Activated CD8-positive, alpha-beta memory T cell treated with anti-CD3 and anti-CD28 coated beads for 1 hour (primary cell): ENCODE results near the gene CHCHD6.

Experiments used
- DNase-seq, 2 donors: peaks; one replicate each; pipeline ENCODE4 v3.0.0-alpha.2; 2020; ENCODE audit warnings: low read depth in 1 of 2; ENCODE audit errors: extremely low read depth in 1 of 2

CHCHD6 gene

DNA sequence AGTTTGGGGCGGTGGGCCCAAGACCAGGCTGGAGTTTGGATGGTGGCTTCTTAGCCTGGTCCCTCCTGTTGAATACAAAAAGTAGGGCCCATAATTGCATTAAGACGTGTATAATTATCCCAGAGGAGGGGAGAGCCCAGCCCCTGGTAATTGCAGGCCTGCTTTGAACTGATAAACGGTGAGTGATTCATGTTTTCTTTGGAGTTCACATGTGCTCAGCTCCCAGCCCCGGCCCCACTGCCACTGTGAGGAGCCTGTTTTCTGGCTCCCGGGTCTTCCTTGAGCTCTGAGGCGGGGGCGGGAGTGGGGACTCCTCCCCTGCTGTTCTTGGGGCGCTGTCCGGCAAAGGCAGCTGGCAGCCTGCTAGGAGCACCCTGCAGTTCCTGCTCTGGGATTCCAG lies 282.0 kb downstream of the CHCHD6 start:
- DNase-seq, result no peak

DNA sequence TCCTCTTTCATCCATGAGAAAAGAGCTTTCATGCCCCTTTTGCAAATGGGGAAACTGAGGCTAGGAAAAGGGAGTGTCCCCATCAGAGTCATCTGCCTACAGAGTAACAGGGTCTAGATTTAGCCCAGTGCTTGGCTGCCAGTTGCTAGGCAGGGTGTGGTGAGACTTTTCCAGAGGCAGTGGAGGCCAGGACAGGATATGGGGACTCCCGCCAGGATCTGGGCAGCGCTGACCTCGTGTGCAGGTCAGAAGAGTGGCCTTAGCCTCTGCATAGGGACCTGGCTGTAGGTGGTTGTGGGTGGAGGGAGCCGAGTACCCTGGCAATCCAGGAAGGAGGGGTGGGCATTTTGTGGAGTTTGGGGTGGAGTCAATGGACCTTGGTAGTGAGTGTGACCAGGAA lies 283.1 kb downstream of the CHCHD6 start:
- no peak for DNase-seq

DNA sequence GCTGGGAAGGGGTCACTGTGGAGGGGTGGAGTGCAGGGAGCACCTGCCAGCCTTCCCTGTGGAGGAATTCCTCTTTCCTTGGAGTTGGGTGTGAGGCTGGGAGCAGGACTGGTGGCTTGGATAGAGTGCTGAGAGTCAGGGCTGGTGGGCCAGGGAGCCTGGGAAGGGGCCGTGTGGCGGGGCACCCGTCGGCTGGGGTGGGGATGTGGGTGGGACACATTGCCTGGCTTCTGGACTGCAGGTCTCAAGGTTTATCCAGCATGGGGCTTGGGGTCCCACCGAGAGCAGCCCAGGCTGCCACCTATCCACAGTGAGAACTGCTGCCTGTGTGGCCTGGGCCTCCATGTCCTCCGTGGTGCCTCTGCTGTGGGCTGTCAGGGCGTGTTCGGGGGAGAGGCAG lies 283.6 kb downstream of the CHCHD6 start:
- DNase-seq, result no peak

DNA sequence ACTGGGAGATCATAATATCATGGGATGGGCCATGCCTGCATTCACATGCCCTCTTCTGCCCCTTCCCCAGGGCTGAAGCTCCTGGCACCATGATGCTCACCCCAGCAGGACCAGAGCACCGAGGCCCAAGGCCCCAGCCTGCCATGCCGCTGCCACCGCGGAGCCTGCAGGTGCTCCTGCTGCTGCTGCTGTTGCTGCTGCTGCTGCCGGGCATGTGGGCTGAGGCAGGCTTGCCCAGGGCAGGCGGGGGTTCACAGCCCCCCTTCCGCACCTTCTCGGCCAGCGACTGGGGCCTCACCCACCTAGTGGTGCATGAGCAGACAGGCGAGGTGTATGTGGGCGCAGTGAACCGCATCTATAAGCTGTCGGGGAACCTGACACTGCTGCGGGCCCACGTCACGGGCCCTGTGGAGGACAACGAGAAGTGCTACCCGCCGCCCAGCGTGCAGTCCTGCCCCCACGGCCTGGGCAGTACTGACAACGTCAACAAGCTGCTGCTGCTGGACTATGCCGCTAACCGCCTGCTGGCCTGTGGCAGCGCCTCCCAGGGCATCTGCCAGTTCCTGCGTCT lies 284.5 kb downstream of the CHCHD6 start:
- DNase-seq, result no peak

DNA sequence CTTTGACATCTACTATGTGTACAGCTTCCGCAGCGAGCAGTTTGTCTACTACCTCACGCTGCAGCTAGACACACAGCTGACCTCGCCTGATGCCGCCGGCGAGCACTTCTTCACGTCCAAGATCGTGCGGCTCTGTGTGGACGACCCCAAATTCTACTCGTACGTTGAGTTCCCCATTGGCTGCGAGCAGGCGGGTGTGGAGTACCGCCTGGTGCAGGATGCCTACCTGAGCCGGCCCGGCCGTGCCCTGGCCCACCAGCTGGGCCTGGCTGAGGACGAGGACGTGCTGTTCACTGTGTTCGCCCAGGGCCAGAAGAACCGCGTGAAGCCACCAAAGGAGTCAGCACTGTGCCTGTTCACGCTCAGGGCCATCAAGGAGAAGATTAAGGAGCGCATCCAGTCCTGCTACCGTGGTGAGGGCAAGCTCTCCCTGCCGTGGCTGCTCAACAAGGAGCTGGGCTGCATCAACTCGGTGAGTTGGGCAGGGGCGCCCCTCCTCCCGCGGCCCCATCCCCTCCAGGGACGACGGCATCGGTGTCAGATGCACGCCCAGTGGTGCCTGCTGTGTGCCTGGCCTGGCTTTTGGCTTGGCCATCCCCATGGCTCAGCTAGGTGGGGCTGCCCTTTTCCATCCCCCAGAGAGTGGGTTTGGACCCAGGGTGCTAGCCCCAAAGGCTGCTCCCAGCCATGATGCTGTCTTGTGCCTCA lies 285.4 kb downstream of the CHCHD6 start:
- no peak for DNase-seq

DNA sequence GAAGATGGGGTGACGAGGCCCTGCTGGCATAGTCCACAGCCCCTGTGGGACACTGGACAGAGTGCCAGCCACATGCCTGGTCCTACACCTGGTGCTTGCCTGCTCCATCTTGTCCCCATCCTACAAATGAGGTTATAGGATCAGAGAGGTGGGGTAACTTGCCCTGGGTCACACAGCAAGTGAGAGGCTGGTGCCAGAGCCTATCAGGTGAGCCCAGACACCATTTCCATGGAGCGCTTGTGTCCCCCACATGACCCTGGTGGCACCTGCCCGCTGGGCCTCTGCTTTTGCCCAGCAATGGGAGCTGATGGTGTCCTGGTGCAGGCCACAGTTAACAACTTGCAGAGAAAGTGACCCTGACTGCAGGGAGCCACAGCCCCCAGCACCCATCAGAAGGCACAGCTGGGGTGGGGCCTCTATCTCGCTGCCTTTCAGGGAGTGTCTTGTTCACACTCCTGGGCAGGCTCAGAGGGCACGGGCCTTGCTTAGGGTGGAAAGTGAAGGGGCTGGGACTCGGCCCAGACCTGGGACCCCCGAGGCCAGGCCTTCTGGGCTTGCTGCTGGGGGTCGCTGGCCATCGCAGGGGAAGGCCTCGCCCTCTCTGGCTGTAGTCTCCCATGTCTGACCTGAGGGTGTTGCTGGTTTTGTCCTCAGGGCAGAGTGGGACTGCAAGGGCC lies 286.1 kb downstream of the CHCHD6 start:
- DNase-seq, result no peak

DNA sequence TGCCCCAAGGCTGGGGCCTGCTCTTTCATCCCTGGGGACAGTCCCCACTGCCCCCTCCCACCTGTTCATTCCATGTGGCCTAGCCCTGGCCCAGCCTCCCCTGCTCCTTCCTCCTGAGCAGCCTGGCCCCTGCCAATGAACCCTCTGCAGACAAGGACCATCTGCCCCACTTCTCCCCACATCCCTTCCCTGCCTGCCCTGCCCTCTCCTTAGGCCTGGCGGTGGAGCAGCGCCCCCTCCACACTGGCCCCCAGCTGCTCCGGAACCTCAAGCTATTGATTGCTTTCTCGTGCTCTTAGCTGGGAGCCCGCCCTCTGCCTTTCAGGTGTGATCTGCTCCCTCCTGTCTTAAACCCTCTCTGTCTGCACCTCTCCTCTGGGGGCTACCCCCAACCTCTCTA lies 286.9 kb downstream of the CHCHD6 start:
- DNase-seq, result no peak

DNA sequence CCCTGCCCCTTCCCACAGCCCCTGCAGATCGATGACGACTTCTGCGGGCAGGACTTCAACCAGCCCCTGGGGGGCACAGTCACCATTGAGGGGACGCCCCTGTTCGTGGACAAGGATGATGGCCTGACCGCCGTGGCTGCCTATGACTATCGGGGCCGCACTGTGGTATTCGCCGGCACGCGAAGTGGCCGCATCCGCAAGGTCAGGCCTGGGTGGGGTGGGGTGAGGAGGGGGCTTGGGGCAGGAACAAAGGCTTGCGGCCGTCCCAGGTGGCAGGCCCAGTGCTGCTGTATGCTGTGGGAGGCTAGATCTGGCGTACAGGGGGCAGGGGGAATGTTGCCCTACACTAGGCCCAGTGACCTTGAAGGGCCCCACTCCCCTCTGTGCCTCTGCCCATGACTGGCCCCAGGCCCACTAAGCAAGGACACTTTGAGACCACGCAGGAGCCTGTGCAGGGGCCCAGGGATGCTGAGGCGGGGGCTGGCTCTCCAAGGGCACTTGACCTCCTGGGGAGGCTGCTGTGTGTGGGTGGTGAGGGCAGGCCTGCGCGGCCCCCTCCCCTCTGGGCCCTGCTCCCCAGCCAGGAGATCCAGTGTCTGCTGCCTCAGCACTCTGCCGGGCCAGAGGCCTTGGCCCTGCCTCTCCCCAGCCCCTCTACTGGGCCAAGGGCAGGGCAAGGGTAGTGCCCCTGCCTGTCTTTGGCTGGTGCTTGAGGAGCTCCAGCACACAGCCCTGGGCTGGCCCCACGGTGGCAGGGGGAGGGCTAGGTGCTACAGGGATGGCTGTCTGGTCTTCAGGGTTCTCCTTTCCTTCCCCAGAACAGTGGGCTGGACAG lies 287.5 kb downstream of the CHCHD6 start:
- DNase-seq, result no peak

DNA sequence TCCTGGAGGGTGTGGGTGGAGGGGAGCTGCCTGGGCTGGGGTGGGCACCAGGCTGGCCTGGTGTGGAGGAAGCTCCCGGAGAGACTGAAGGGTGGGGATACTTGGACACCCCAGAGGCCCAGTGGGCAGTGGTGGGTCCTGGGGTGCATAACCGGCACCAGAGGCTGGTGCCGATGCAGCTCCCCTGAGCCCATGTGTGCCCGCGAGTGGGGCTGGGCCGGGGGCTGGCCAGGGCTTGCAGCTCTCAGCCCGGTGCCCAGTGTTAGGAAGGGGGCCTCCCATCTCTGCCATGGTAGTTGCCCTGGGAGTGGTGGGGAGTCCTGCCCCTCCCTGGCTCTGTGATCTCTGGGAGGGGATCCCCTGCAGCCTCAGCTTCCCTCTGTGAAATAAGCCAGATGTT lies 288.2 kb downstream of the CHCHD6 start:
- no peak for DNase-seq

DNA sequence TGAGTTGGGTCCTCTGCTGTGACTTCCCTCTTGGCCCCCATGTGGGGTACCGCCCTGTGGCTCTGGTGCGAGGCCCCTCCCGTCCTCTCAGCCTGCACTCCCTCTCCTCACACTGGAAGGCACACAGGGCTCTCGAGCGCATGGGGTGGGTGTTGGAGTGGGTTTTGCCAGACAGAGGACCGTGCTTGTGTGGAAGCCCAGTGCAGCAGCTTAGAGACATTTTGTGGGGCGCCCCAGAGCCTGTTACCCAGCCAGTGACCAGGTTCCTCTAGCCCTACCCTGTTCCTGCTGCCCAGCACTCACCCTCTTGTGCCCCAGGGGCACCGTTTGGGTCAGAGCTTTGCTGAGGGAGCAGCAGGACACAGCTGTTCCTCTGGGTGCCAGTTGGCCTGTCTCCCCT lies 288.7 kb downstream of the CHCHD6 start:
- DNase-seq, result no peak

DNA sequence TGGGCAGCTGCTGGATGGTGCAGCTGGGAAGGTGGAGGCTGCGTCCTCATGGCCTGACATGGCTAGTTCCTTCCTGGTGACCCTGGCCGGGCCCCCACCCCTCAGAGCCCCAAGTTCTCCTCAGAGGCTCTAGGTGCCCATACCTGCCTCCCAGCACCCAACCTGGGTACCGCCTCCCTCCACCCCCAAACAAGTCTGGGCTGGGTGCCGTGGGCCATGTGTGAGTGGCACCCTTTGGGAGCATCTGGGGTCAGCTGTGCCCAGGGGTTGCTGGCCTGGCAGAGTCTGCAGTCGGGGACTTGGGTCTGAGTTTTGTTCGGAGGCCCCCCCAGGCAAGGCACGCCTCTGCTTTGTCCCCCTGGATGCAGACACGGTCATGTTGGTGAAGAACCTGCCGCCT lies 289.4 kb downstream of the CHCHD6 start:
- DNase-seq, result no peak

DNA sequence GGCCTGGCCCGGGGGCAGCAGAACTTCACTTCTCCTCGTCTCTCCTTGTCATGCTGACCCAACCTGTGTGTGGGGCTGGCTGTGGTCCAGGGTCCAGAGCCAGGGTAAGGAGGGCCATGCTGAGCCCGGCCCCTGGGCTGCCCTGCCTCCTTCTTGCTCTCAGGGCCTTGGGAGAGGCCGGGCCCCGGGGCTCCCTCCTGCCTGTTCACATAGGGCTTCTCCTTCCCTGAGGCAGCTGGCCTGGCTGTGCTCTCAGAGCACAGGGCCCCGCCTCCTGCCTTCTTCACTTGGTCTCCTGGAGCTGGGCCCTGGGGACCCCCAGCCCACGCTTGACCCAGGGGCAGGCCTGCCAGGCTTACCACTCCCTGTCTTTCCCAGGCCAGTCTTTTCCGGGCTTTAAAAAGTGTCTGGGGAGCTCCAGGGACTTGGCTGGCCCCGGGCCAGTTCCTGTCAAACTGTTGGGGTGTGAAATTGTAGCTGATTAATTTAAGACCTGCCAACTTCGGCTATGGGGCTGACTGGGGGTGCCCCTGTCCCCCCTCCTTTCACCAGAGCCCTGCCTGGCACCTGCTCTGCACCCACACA lies 290.7 kb downstream of the CHCHD6 start:
- DNase-seq, result no peak

DNA sequence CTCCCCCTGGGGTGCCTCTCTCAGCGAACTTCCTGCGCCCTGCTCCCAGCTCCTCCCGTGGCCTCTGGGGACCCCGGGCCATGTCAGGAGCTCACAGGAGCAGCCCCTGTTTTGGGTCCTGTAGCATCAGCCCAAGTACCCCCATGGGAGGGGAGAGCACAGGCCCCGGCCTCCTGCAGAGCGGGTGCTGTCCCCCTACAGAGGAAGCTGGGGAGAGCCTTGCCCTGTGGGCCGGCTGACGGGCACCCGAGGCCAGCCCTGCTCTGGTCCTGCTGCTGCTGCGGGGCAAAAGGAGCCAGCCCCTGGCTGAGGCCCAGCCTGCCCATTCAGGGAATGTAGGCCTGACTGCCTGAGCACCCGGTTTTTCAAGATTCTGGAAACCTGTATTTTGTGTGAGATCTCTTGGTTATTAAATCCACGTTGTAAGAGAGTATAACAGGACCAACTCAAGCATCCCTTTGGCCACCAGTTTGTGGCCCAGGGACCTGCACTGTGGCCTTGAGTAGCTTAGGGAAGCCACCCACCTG lies 291.3 kb downstream of the CHCHD6 start:
- no peak for DNase-seq

DNA sequence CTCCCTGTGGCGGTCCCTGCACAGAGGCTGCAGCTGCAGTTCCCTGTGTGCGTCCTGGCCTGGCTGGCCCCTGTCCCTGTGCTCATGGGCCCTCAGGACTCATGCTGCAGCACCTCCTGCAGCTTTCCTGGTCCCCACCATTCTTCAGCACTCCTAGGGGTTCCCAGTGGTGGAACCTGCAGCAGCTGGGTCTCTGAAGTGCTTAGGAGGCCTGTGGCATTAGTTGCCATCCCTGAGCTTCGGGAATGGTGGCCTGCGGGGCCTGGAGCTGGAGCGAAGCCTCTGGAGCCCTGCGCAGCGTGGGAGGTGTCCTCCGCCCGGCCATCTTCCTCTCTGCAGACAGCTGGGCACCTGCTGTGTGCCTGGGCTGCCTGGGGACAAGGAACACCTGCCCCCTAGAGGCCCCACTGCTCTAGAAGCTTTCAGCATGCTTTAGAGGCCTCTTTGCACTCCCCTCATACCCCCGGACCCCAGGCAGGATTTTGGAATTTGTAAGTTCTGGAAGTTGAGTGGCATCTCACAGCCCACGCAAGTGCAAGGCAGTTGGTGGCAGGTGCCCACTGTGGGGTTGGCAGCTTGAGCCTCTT lies 292.0 kb downstream of the CHCHD6 start:
- DNase-seq, result no peak

DNA sequence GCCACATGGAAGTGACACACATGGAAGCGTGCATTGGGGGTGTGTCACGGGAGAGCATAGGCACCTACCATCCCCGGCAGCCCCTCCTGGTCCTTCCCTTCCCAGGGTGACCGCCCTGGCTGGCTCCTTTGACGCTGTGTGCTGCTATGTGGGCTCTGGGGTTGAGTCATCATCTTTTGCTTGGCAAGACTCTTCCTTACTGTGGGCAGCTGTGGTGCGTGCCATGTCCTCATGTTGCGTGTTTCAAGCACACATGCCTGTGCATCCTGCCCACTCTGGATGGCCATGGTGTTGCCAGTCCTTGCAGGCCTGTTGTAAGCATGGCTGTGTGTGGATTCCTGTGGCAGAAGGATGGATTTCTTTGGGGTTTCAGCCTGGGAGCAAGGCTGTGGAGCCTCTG lies 292.9 kb downstream of the CHCHD6 start:
- no peak for DNase-seq

DNA sequence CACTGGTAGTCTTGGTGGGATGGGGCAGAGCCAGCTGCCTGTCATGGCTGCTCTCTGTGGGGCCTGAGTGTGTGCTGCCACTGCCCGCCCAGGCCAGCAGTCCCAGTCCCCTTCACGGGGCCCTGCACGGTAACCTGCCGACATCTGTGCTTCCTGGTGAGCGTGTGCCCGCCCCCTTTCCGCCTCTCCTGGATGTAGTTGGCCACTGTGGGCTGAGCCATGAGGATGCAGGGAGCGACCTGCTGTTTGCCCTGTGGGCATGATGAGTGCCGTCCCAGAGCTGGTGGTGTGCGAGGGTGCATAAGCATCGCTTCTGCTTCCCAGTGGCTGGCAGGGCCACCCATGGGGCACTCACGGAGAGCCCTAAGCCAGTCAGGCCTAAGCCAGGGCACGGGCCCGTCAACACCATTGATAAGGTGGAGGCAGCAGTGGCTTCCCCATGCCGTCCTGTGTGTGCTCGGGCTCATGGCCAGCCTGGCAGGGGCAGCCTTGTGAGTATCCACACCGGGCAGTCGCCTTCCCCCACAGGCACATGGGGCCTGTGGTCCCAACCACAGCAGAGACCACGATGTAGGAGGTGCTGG lies 293.5 kb downstream of the CHCHD6 start:
- no peak for DNase-seq

DNA sequence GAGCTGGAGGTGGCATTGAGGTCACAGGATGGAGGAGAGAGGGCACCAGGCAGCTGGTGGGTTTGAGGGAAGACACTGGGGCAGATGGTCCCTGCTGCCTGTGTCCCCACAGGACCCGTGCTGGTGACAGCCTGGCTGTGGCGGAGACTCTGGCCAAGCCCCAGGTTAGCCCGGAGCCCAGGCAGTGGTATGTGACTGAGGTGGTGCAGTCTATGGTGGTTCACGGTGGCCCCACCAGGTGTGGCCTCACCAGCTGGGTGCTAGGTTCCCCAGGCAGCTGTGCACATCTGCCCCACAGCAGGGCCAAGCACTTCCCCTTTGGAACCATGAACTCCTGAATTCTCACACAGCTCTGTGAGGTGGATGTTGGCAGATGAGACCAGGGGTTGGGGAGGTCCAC lies 294.3 kb downstream of the CHCHD6 start:
- DNase-seq, result no peak

DNA sequence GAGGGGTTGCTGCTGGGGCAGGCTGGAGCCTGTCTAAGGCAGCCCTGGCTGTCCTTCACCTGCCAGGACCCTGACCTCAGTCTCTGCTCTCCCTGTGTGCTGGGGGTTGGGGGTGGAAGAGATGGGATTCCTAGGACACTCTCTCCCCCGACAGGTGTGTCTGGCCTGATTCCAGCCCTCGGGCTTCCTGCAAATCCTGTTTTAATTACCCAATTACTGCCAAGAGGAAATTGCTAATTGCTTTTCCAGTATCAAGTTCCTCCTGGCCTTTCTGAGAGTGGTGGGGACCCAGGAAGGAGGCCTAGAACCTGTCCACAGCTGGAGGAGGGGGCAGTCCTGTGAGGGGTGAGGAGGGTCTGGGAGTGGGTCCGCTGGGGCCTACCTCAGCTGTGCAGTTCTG lies 294.7 kb downstream of the CHCHD6 start:
- DNase-seq, result no peak

DNA sequence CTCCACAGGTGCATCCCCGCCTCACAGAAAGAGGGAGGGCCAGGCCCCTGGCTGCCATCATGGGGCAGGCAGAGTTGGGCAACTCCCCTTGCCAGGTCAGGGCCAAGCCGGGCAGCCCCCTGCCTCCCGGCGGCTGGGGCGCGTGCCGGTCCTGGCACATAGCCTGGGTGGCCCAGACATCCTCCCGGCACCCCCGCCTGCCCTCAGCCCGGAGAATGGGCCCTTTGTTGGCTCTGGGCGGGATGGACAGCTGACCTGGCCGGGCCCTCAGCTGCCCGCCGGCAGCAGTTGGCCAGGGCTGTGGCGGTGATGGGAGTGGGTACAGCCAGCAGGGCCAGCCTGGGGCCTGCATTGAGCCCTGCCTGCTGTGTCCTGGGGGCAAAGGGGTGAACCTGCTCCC lies 295.3 kb downstream of the CHCHD6 start:
- DNase-seq, result no peak

DNA sequence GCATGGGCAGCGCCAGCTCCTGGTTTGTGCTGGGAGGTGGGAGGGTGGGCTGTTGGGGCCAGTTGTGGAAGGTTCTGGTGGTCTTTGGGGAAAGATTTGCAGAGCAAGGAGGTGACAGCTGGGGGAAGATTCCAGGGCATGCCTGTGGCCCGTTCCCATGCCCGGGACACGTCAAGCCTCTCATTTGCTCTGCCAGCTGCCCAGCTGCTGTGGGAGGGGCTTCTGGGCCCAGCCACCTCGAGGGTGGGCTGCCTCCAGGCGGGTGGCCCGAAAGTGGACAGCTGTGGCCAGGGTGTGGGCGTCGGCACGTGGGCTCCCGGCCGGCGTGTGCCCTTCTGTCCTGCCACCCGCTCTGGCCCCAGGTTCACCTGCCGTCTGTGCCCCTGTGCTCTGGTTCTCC lies 296.1 kb downstream of the CHCHD6 start:
- DNase-seq, result no peak
